ENCODE data around the gene NCCRP1. TPM values are rescaled to one million over a fixed set of nuclear protein-coding genes. Genes with fewer than 3 reads are reported as not detected.

The NCCRP1 gene
- total RNA-seq, 1 donor from 2014 or later, result 0.61 TPM

GRCh38 chr19:39150807-39151600 is 45.8 kb upstream of the NCCRP1 start:
- H3K9me3 Mint-ChIP-seq (ENCODE audit: unreplicated experiment), result peaks cover 5% of the 10 kb centered on the region
- no peak for DNase-seq
- H3K27ac Mint-ChIP-seq (ENCODE audit: unreplicated experiment), result no peak overlapping the region
- H3K4me1 Mint-ChIP-seq (ENCODE audit: low read depth, unreplicated experiment), result peaks cover 14% of the 10 kb centered on the region
- TF ChIP-seq CTCF (IDR thresholded peaks at IDR 0.05; ENCODE audit: partially characterized antibody, unreplicated experiment), result no peak
- peaks cover 2% of the 10 kb centered on the region for H3K27me3 Mint-ChIP-seq (ENCODE audit: unreplicated experiment)
- H3K36me3 Mint-ChIP-seq (ENCODE audit: unreplicated experiment), result peaks cover 13% of the 10 kb centered on the region
- no peak overlapping the region for H3K4me3 Mint-ChIP-seq (ENCODE audit: unreplicated experiment)

- peaks cover 15% of the 10 kb centered on the region for H3K4me1 Mint-ChIP-seq (ENCODE audit: low read depth, unreplicated experiment)
- no peak overlapping the region for H3K4me3 Mint-ChIP-seq (ENCODE audit: unreplicated experiment)
- DNase-seq, result no peak
- TF ChIP-seq CTCF (IDR thresholded peaks at IDR 0.05; ENCODE audit: partially characterized antibody, unreplicated experiment), result no peak
- peaks cover 13% of the 10 kb centered on the region for H3K36me3 Mint-ChIP-seq (ENCODE audit: unreplicated experiment)
- H3K27ac Mint-ChIP-seq (ENCODE audit: unreplicated experiment), result no peak overlapping the region
- peaks cover 2% of the 10 kb centered on the region for H3K27me3 Mint-ChIP-seq (ENCODE audit: unreplicated experiment)
- H3K9me3 Mint-ChIP-seq (ENCODE audit: unreplicated experiment), result peaks cover 5% of the 10 kb centered on the region
Observed at GRCh38 chr19:39152066-39152465, 44.7 kb upstream of the NCCRP1 start.

- Mint-ChIP-seq H3K9me3 (ENCODE audit: unreplicated experiment) (peaks cover 5% of the 10 kb centered on the region), H3K36me3 (ENCODE audit: unreplicated experiment) (peaks cover 6% of the 10 kb centered on the region), H3K27ac (ENCODE audit: unreplicated experiment) (no peak overlapping the region), H3K4me1 (ENCODE audit: low read depth, unreplicated experiment) (peaks cover 26% of the 10 kb centered on the region), H3K27me3 (ENCODE audit: unreplicated experiment) (peaks cover 3% of the 10 kb centered on the region), H3K4me3 (ENCODE audit: unreplicated experiment) (no peak overlapping the region)
- DNase-seq, result no peak
- TF ChIP-seq CTCF (IDR thresholded peaks at IDR 0.05; ENCODE audit: partially characterized antibody, unreplicated experiment), result no peak
Observed at GRCh38 chr19:39154100-39154628, 42.6 kb upstream of the NCCRP1 start.

GRCh38 chr19:39154629-39155100 is 42.1 kb upstream of the NCCRP1 start:
- Mint-ChIP-seq H3K36me3 (ENCODE audit: unreplicated experiment) (peaks cover 5% of the 10 kb centered on the region), H3K4me1 (ENCODE audit: low read depth, unreplicated experiment) (peaks cover 26% of the 10 kb centered on the region)
- DNase-seq, result no peak

More at GRCh38 chr19:39154629-39155100, 42.1 kb upstream of the NCCRP1 start:
- TF ChIP-seq CTCF (IDR thresholded peaks at IDR 0.05; ENCODE audit: partially characterized antibody, unreplicated experiment), result no peak
- peaks cover 3% of the 10 kb centered on the region for H3K27me3 Mint-ChIP-seq (ENCODE audit: unreplicated experiment)
- peaks cover 5% of the 10 kb centered on the region for H3K9me3 Mint-ChIP-seq (ENCODE audit: unreplicated experiment)
- H3K4me3 Mint-ChIP-seq (ENCODE audit: unreplicated experiment), result no peak overlapping the region
- H3K27ac Mint-ChIP-seq (ENCODE audit: unreplicated experiment), result no peak overlapping the region
